ENCODE results near the gene AMFR.
A peak's percentile ranks its signal among the peaks of the same experiment; 100 is the strongest.

The AMFR gene

DNA sequence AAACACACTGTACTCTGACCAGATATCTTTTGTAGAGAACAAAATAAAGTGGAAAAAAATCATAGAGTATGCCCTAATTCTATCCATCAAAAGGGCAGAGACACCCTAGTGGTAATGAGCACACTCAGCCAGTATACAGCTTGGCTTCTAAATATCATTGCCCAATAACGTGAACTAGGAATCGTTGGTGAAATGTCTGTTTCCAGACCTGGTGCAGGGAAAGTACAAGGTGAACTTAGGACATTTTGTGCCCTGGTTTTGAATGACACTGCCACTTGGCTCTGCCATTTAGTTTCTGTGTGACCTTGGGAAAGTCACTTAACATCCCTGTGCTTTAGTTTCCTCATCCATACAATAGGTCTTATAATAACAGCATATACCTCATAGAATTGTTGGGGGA lies 13.7 kb downstream of the AMFR start:
- no peak overlapping the region for H3K4me3 ChIP-seq (ENCODE audit: control insufficient read depth, low read depth, low read length)
- TF ChIP-seq, protein P1, sequence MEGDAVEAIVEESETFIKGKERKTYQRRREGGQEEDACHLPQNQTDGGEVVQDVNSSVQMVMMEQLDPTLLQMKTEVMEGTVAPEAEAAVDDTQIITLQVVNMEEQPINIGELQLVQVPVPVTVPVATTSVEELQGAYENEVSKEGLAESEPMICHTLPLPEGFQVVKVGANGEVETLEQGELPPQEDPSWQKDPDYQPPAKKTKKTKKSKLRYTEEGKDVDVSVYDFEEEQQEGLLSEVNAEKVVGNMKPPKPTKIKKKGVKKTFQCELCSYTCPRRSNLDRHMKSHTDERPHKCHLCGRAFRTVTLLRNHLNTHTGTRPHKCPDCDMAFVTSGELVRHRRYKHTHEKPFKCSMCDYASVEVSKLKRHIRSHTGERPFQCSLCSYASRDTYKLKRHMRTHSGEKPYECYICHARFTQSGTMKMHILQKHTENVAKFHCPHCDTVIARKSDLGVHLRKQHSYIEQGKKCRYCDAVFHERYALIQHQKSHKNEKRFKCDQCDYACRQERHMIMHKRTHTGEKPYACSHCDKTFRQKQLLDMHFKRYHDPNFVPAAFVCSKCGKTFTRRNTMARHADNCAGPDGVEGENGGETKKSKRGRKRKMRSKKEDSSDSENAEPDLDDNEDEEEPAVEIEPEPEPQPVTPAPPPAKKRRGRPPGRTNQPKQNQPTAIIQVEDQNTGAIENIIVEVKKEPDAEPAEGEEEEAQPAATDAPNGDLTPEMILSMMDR (conservative IDR thresholded peaks at IDR 0.05; ENCODE audit: control insufficient read depth, insufficient read depth, low read depth, low read length): no peak
- DNase-seq (ENCODE audit: low read depth): no peak

DNA sequence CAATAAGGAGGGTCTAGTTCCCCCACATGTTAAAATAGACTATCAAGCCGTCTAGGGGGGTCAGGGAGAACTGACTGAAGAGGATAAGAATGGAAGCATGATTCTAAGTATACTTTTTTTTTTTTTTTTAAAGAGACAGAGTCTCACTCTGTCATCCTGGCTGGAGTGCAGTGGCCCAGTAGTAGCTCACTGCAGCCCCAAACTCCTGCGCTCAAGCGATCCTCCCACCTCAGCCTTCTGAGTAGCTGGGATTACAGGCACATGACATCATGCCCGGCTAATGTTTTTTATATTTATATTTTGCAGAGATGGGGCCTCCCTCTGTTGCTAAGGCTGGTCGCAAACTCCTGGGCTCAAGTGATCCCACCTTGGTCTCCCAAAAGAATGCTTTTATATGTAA lies 14.2 kb downstream of the AMFR start:
- TF ChIP-seq, protein P1 (conservative IDR thresholded peaks at IDR 0.05; ENCODE audit: control insufficient read depth, insufficient read depth, low read depth, low read length): no peak
- H3K4me3 ChIP-seq (ENCODE audit: control insufficient read depth, low read depth, low read length): no peak overlapping the region
- no peak for DNase-seq (ENCODE audit: low read depth)

DNA sequence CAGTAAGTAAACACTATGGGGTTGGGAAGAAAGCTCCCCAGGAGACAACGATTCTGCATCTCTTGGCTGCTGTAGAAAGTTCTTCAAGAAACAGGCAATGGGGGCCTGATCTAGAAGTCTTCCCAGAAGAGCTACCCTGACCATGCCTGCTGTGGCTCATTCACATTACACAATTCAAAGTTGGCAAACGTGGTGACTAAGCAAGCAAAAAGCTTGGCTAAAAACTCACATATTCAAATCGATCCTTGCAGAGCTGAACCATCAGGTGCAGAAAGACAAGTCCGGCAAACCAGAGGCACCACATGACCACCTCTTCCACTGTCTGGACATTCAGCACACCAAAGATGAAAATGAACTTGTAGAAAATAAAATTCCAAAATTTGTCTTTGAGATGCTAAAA lies 16.1 kb downstream of the AMFR start:
- no peak overlapping the region for H3K4me3 ChIP-seq (ENCODE audit: control insufficient read depth, low read depth, low read length)
- peak; percentile 63 for DNase-seq (ENCODE audit: low read depth)
- TF ChIP-seq, protein P1 (conservative IDR thresholded peaks at IDR 0.05; ENCODE audit: control insufficient read depth, insufficient read depth, low read depth, low read length): no peak

DNA sequence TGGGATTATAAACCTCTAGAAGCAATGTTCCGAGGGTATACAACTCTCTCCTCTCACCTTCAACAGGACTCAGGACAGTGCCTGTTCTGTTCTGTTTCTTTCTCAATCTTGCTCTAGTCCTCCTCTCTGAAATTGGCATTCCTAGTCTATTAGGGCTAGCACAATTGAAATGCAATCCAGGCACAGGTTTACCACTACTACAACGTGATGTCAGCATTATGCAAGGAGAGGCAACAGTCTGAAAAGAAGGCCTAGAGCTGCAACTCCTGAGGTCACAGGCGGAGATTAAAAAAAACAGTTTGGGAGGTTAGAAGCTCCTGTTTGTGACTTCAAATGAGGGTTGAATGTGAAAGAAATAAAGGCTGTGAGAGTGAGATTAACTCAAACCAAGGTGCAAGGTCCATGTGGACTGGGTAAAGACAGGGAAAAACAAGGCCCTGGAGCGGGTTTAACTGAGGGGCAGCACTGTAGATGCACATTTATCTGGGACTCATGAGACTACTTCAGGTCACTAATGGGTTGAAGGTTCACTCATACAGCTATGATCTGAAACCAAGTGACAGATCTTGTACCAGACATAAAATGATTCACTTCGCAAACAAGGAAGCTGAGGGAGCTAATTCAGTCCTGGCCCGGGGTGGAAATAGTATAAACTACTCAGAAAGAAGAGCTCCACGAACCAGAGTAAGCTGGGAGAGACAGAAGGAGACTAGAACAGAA lies 16.8 kb downstream of the AMFR start:
- TF ChIP-seq, protein P1 (conservative IDR thresholded peaks at IDR 0.05; ENCODE audit: control insufficient read depth, insufficient read depth, low read depth, low read length): no peak
- no peak overlapping the region for H3K4me3 ChIP-seq (ENCODE audit: control insufficient read depth, low read depth, low read length)
- DNase-seq (ENCODE audit: low read depth): no peak

DNA sequence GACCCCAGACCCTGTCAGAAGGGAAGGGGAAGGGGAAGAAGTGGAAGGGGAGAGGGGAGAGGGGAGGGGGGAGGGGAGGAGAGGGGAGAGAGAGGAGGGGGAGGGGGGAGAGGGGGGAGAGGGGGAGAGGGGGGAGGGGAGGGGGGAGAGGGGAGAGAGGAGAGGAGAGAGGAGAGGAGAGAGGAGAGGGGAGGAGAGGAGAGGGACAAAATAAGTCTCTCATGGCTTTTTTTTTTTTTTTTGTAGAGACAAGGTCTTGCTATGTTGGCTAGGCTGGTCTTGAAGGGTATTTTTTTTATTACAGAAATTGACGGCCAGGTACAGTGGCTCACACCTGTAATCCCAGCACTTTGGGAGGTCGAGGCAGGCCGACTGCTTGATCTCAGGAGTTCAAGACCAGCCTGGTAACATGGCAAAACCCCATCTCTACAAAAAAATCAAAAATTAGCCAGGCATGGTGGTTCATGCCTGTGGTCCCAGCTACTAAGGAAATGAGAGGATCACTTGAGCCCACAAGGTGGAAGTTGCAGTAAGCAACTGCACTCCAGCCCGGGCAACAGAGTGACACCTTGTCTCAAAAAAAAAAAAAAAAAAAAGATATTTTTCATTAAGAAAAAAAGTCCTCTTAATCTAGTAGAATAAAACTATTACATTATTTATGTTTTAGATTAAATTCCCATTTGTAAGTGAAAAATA lies 19.2 kb downstream of the AMFR start:
- no peak for DNase-seq (ENCODE audit: low read depth)
- TF ChIP-seq, protein P1 (conservative IDR thresholded peaks at IDR 0.05; ENCODE audit: control insufficient read depth, insufficient read depth, low read depth, low read length): no peak
- H3K4me3 ChIP-seq (ENCODE audit: control insufficient read depth, low read depth, low read length): no peak overlapping the region

DNA sequence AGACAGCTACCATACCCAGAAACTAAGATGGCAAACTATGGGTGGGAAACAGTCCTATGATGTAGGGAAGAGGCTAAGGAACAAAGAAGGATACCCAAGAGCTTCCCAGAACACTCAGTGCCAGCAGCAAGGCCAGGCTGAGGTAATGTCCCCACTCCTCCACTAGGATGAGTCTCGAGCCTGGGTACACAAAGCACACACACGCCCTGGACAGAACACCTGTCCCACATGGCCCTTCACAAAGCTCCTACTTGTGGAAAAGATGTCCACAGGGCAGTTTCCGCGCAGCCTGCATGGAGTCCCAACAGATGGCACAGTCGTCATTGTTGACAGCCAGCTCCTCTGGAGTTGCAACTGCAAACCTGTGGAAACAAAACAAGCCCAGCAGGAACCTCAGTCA lies 23.9 kb downstream of the AMFR start:
- no peak for DNase-seq (ENCODE audit: low read depth)
- no peak overlapping the region for H3K4me3 ChIP-seq (ENCODE audit: control insufficient read depth, low read depth, low read length)
- TF ChIP-seq, protein P1 (conservative IDR thresholded peaks at IDR 0.05; ENCODE audit: control insufficient read depth, insufficient read depth, low read depth, low read length): peak; percentile 26

Measured in fibroblast of mammary gland (primary cell).